ENCODE data around the gene IRF1. TPM values are rescaled to one million over a fixed set of nuclear protein-coding genes. Genes with fewer than 3 reads are reported as not detected.

Gene IRF1
- total and polyA plus RNA-seq, 2 of the 8 experiments (the other 6 are each of a cell fraction or from before 2014, with no cell fraction given): 4.0 to 8.5 TPM

DNA sequence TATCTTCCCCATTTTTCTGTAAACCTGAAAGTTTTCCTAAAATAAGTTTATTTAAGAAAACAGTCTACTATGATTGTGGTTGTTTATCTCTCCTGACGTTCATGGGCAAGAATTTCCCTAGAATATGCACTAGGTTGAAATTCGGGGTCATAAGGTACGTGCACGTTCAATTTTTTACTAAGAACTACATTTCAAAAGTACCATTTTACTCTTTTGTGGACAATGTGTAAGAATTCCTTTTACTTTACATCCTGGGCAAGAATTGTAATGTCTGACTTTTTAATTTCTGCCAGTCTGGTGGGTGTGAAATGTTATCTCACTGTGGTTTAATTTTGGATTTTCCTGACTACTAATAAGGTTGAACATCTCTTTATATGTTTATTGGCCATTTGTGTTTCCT is 40.4 kb upstream of the IRF1 start (continued):
- TF ChIP-seq, protein P1, sequence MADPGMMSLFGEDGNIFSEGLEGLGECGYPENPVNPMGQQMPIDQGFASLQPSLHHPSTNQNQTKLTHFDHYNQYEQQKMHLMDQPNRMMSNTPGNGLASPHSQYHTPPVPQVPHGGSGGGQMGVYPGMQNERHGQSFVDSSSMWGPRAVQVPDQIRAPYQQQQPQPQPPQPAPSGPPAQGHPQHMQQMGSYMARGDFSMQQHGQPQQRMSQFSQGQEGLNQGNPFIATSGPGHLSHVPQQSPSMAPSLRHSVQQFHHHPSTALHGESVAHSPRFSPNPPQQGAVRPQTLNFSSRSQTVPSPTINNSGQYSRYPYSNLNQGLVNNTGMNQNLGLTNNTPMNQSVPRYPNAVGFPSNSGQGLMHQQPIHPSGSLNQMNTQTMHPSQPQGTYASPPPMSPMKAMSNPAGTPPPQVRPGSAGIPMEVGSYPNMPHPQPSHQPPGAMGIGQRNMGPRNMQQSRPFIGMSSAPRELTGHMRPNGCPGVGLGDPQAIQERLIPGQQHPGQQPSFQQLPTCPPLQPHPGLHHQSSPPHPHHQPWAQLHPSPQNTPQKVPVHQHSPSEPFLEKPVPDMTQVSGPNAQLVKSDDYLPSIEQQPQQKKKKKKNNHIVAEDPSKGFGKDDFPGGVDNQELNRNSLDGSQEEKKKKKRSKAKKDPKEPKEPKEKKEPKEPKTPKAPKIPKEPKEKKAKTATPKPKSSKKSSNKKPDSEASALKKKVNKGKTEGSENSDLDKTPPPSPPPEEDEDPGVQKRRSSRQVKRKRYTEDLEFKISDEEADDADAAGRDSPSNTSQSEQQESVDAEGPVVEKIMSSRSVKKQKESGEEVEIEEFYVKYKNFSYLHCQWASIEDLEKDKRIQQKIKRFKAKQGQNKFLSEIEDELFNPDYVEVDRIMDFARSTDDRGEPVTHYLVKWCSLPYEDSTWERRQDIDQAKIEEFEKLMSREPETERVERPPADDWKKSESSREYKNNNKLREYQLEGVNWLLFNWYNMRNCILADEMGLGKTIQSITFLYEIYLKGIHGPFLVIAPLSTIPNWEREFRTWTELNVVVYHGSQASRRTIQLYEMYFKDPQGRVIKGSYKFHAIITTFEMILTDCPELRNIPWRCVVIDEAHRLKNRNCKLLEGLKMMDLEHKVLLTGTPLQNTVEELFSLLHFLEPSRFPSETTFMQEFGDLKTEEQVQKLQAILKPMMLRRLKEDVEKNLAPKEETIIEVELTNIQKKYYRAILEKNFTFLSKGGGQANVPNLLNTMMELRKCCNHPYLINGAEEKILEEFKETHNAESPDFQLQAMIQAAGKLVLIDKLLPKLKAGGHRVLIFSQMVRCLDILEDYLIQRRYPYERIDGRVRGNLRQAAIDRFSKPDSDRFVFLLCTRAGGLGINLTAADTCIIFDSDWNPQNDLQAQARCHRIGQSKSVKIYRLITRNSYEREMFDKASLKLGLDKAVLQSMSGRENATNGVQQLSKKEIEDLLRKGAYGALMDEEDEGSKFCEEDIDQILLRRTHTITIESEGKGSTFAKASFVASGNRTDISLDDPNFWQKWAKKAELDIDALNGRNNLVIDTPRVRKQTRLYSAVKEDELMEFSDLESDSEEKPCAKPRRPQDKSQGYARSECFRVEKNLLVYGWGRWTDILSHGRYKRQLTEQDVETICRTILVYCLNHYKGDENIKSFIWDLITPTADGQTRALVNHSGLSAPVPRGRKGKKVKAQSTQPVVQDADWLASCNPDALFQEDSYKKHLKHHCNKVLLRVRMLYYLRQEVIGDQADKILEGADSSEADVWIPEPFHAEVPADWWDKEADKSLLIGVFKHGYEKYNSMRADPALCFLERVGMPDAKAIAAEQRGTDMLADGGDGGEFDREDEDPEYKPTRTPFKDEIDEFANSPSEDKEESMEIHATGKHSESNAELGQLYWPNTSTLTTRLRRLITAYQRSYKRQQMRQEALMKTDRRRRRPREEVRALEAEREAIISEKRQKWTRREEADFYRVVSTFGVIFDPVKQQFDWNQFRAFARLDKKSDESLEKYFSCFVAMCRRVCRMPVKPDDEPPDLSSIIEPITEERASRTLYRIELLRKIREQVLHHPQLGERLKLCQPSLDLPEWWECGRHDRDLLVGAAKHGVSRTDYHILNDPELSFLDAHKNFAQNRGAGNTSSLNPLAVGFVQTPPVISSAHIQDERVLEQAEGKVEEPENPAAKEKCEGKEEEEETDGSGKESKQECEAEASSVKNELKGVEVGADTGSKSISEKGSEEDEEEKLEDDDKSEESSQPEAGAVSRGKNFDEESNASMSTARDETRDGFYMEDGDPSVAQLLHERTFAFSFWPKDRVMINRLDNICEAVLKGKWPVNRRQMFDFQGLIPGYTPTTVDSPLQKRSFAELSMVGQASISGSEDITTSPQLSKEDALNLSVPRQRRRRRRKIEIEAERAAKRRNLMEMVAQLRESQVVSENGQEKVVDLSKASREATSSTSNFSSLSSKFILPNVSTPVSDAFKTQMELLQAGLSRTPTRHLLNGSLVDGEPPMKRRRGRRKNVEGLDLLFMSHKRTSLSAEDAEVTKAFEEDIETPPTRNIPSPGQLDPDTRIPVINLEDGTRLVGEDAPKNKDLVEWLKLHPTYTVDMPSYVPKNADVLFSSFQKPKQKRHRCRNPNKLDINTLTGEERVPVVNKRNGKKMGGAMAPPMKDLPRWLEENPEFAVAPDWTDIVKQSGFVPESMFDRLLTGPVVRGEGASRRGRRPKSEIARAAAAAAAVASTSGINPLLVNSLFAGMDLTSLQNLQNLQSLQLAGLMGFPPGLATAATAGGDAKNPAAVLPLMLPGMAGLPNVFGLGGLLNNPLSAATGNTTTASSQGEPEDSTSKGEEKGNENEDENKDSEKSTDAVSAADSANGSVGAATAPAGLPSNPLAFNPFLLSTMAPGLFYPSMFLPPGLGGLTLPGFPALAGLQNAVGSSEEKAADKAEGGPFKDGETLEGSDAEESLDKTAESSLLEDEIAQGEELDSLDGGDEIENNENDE (IDR thresholded peaks at IDR 0.05; ENCODE audit: insufficient replicate concordance, low read length): no peak

All from H1 (cell line).